Body of pancreas (tissue), 4 donors: ENCODE data around the gene ABLIM1.

Experiments used
- POLR2A ChIP-seq, 3 donors: fragments of 450-650 bp; IDR thresholded peaks; one replicate each; pipeline ENCODE4 v1.6.1; 2016; ENCODE audit warnings: antibody characterized with exemption in 3 of 3, mild to moderate bottlenecking in 2 of 3
- TF ChIP-seq, protein P1 (sequence below), 7 experiments: fragments of 450-650 bp in 4 of 7; fragments of 200-600 bp in 3 of 7; sonication (generic) in 3 of 7; IDR thresholded peaks; one replicate each; pipeline ENCODE4 v1.5.1; 2016 to 2019; ENCODE audit warnings: antibody characterized with exemption in 7 of 7

- TF ChIP-seq, protein P1, sequence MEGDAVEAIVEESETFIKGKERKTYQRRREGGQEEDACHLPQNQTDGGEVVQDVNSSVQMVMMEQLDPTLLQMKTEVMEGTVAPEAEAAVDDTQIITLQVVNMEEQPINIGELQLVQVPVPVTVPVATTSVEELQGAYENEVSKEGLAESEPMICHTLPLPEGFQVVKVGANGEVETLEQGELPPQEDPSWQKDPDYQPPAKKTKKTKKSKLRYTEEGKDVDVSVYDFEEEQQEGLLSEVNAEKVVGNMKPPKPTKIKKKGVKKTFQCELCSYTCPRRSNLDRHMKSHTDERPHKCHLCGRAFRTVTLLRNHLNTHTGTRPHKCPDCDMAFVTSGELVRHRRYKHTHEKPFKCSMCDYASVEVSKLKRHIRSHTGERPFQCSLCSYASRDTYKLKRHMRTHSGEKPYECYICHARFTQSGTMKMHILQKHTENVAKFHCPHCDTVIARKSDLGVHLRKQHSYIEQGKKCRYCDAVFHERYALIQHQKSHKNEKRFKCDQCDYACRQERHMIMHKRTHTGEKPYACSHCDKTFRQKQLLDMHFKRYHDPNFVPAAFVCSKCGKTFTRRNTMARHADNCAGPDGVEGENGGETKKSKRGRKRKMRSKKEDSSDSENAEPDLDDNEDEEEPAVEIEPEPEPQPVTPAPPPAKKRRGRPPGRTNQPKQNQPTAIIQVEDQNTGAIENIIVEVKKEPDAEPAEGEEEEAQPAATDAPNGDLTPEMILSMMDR (IDR thresholded peaks at IDR 0.05), result no peak
- TF ChIP-seq POLR2A (IDR thresholded peaks at IDR 0.05), result no peak
Measured at GRCh38 chr10:114525368-114525949, 132.6 kb downstream of the ABLIM1 start.
